ENCODE results near the gene CPNE2. TPM values are rescaled to one million over a fixed set of nuclear protein-coding genes. Genes with fewer than 3 reads are reported as not detected.
"Not testable (repeated sequence)": the region's sequence is repeated elsewhere in the genome, so short reads cannot be mapped to it uniquely, and the experiment has no call there.

CPNE2 gene
- polyA plus RNA-seq, 12 donors = 23.0 to 50.7 (median 26.5) TPM; not detected in 1

DNA sequence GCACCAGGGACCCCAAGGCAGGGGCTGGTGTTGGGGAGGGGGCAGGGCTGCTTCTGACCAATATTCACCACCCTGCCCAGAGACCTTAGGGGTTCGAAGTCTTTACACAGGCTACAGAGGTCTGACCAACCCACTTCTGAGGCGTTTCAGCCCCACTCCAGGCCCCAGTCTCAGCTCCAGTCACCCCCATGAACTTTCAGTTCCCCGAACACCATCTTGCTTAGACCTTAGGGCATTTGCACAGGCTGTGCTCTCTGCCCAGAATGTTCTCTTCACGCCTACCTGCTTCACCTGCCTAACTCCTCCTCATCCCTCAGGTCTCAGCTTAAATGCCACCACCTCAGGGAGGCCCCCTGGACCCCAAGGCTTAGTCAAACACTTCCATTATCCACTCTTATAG, 25.8 kb upstream of the CPNE2 start:
- no peak for DNase-seq

- no peak for DNase-seq
Observed at GRCh38 chr16:57067347-57067746, 25.0 kb upstream of the CPNE2 start.

DNA sequence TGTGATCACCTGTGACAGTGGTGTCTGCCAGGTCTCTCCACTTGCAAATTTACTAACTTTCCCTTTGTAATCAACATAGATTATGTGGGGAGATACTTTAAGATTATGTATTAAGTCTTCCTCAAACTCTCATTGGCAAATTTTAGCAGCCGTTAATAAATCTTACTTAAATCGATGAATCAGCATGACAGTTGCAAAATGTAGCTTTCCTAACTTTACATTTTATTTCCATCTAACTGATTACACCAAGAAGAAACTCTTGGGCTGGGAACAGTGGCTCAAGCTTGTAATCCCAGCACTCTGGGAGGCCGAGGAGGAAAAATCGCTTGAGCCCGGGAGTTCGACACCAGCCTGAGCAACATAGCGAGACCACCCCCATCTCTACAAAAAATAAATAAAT, 23.3 kb upstream of the CPNE2 start:
- no peak for DNase-seq

DNA sequence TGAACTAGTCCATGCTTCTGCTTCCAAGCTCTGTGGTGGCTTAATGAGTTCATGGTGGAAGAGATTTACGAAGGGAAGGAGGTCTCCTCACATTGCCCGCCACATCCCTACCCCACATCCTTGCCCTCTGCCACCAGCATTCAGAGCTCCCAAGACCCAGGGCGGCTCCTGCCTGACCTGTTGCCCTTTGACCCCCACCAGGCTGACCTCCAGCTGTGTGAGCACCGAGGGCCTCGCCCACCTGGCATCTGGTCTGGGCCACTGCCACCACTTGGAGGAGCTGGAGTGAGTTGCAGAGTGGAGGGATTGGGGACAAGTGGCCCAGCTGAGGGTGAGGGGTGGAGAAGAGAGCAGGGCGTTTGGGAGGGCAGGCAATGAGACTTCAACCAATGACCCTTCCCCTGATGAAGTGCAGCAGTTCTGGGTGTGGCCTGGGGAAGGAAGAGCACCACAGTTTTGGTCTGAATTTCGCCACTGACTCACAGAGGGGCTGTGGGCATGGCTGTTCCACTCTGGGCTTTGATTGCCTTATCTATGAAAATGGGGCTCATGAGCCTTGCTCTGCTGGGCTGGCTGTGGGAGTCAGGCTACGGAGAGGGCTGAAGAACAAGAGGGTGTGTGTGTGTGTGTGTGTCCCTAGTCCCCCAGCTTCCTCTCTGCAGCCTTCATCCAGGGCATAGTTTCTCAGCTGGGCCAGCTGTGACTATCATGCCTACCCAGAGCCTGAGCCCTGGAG, 22.6 kb upstream of the CPNE2 start:
- no peak for DNase-seq

GRCh38 chr16:57070424-57070823, 22.0 kb upstream of the CPNE2 start:
- no peak for DNase-seq

DNA sequence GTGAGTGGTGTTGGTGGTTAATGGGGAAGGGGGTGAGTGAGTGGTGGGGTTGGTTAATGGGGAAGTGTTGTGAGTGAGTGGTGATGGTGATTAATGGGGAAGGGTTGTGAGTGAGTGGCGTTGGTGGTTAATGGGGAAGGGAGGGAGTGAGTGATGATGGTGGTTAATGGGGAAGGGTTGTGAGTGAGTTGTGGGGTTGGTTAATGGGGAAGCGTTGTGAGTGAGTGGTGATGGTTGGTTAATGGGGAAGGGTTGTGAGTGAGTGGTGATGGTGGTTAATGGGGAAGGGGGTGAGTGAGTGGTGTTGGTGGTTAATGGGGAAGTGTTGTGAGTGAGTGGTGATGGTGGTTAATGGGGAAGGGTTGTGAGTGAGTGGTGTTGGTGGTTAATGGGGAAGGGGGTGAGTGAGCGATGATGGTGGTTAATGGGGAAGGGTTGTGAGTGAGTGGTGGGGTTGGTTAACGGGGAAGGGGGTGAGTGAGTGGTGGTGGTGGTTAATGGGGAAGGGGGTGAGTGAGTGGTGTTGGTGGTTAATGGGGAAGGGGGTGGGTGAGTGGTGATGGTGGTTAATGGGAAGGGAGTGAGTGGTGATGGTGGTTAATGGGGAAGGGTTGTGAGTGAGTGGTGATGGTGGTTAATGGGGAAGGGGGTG, 21.2 kb upstream of the CPNE2 start:
- not testable (repeated sequence) for DNase-seq

DNA sequence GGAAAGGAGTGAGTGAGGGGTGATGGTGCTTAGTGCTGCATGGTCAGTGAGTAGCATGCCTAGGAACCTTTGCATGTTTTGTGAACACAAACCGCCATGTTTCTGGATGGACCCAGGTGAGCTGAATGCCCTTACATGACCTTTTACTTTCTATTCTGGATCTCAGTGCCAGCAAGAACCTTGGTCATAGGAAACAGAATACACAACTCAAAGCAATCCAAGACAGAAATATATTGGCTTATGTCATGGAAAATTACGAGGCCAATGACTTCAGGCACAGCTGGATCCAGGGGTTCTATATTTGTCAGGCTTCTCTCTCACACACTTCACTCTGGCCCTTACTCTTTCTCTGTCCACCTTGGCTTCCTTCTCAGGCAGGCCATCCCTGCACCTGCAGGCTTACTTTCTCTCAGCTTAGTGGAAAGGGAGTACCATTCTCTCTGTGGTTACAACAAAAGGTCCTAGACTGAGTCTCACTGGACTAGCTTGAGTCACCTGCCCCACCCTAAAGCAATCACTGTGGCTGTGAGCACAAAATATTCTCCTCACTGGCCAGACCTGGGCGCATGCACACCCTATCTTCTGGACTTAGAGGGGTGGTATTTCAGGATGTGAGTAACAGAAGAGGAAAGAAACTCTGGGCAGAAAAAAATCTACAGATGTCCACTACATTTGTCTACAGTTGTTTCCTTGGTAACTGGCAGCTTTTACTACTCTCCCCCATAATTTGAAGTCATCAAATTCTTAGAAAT, 20.4 kb upstream of the CPNE2 start:
- DNase-seq = peak; percentile 65

DNA sequence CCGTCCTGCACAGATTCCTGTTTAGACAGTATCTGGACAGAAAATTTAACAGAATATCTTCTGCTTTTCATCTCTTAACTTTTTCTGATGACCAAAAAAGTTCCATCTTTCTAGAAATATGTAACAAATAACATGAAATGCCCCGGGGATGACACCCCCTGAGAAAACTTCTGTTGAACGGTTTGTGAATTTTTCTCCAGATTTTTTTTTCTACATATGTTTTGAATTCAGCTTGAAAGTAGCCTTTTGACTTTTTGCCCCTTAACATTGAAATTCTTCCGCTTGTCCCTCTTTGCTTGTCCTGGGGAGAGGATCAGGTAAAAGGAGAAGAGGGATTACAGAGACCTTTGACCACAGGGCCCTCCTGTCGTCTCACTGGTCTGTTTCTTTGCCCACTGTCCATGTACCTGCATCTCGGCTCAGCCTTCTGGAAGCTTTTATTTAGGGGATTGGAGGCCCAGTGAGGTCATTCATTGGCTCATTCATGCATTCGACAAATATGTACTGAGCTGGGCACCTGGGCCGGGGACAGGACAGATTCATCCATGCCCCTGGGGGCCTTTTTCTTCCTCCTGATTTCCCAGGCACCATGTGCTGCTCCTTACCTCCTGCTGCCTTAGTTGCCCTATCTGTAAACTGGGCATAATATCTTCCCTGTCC, 19.6 kb upstream of the CPNE2 start:
- DNase-seq = no peak

- no peak for DNase-seq
Observed at GRCh38 chr16:57077714-57078113, 14.7 kb upstream of the CPNE2 start.

DNA sequence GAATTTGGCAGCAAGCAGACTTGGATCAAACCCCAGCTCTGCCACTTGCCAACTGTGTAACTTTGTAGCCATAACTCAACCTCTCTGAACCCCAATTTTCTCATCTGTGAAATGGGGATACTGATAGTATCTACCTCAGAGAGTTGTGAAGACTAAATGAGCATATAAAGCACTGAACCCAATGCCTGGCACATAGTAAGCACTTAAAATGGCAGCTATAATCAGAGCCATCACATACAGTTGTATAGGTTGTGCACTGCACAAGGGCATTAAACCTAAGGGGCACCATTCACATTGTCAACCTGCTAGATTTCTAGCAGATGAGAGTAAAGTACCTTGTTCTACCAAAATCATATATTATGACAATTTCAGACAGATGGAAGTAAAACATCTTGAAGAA, 10.6 kb upstream of the CPNE2 start:
- DNase-seq = no peak

- DNase-seq = no peak
Observed at GRCh38 chr16:57082664-57083063, 9.7 kb upstream of the CPNE2 start.

DNA sequence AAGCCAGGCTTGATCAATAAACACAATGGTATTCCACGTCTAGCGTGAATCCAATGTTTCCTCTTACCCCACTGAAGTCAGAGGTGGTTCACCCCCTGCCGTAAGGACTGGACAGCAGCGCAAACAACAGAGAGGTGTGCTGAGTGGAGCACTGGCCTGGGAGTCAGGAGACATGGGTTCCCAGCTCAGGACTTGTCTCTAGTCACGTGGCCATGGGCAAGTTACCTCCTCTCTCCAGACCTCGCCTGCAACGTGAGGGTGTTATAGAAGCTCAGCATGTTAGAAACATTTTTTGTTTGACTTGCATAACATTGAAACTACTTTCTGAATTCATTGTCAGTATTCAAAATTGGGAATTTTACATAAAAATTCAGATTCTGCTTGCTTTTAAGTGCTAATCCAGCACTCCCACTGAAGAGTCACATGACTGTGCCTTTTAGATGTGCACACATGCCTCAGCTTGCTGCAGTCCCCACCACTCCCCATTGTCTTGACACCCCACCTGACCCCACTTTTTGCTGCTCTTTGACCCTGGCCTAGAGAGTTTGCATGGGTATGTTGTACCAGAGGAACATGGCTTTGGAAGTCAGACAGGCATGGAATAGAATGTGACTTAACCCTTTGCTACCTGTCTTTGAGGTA, 8.8 kb upstream of the CPNE2 start:
- DNase-seq = no peak

- peak; percentile 74 for DNase-seq
Observed at GRCh38 chr16:57084257-57084770, 8.1 kb upstream of the CPNE2 start.

- no peak for DNase-seq
Observed at GRCh38 chr16:57084996-57085395, 7.4 kb upstream of the CPNE2 start.

DNA sequence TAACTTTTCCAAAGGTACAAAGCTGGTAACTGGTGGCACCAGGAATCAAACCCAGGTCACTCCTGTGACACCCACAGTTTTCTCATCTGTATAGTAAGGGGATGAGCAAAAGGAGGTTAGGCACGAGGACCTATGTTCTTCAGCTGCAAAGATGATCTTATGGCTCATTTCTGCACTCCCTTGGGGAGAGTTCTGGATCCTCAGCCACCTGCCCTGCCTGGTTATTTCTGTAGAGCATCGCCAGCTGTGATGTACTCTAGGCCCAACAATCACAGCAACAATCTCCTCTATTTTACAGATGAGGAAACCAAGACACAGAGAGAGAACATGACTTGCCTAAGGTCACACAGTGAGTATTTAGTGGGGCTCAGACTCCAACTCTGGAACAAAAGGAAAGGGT, 5.4 kb upstream of the CPNE2 start:
- DNase-seq = no peak

- DNase-seq = no peak
Observed at GRCh38 chr16:57089406-57089805, 3.0 kb upstream of the CPNE2 start.

- DNase-seq = no peak
Observed at GRCh38 chr16:57091200-57091974, 996 bp upstream of the CPNE2 start.

DNA sequence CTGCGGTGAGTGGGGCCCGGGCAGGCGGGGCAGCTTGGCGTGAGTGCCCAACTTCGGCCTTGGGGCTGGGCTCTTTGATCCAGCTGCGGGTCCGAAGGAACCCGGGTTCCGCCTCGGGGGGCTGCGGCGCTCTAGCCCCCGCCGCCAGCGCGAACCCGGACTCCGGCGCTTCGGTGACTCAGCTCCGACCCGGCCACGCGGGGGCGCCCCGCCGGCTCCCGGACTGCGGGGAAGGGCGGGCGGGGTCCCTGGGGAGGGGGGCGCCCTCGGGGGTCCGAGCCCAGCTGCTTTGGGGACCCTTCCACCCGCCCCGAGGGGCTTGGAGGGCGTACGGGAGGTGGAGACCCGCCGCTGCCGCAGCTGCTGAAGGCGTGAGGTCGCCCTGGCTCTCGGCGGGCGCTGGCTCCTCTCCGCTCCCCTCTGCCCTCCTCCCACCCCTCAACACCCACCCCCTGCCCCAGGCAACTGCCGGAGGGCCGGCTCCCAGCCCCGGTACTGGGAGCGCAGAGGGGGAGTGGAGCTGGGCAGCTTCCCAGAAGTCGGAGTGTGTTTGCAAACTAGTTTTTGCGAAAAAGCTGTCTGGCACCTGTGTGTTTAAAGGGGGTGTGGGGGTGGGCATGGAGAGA, 516 bp downstream of the CPNE2 start:
- DNase-seq = no peak

GRCh38 chr16:57093666-57094564, 1.5 kb downstream of the CPNE2 start:
- no peak for DNase-seq

All from muscle of arm (tissue), 12 donors.